ENCODE results near the gene LCN9.

Gene LCN9

DNA sequence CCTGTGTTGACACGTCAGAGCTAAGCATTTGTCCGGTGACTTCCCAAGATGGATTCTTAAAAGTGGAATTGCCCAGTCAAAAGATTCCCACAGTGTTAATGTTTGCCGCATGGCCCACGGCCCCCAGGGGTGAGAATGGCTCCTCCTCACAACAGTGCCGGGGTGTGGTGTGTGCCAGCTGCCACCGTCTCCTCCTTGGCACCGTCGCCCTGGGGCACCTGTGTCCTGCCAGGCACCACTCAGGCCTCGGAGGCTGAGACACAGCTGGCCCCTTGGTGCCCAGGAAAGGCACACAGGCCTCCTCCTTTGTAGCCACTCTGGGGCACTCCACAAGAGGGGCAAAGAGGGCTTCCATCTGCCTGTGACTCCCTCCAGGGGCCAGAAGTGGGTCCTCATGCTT is 43.2 kb downstream of the LCN9 start:
- H3K36me3 ChIP-seq (ENCODE audit: control insufficient read depth, insufficient read depth, low read length): no peaks in the 10 kb centered on the region
- no peak overlapping the region for H3K4me3 ChIP-seq (replicated peaks; ENCODE audit: low read depth, low read length)
- TF ChIP-seq, protein P1, sequence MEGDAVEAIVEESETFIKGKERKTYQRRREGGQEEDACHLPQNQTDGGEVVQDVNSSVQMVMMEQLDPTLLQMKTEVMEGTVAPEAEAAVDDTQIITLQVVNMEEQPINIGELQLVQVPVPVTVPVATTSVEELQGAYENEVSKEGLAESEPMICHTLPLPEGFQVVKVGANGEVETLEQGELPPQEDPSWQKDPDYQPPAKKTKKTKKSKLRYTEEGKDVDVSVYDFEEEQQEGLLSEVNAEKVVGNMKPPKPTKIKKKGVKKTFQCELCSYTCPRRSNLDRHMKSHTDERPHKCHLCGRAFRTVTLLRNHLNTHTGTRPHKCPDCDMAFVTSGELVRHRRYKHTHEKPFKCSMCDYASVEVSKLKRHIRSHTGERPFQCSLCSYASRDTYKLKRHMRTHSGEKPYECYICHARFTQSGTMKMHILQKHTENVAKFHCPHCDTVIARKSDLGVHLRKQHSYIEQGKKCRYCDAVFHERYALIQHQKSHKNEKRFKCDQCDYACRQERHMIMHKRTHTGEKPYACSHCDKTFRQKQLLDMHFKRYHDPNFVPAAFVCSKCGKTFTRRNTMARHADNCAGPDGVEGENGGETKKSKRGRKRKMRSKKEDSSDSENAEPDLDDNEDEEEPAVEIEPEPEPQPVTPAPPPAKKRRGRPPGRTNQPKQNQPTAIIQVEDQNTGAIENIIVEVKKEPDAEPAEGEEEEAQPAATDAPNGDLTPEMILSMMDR (IDR thresholded peaks at IDR 0.05; ENCODE audit: insufficient read depth, low read length, poor library complexity, severe bottlenecking): no peak
- no peaks in the 10 kb centered on the region; the same call in 1 of the 2 replicates for H3K27me3 ChIP-seq (replicated peaks; ENCODE audit: control insufficient read depth, insufficient read depth, low read length)
- no peak for DNase-seq (ENCODE audit: extremely low read depth, insufficient read length)

DNA sequence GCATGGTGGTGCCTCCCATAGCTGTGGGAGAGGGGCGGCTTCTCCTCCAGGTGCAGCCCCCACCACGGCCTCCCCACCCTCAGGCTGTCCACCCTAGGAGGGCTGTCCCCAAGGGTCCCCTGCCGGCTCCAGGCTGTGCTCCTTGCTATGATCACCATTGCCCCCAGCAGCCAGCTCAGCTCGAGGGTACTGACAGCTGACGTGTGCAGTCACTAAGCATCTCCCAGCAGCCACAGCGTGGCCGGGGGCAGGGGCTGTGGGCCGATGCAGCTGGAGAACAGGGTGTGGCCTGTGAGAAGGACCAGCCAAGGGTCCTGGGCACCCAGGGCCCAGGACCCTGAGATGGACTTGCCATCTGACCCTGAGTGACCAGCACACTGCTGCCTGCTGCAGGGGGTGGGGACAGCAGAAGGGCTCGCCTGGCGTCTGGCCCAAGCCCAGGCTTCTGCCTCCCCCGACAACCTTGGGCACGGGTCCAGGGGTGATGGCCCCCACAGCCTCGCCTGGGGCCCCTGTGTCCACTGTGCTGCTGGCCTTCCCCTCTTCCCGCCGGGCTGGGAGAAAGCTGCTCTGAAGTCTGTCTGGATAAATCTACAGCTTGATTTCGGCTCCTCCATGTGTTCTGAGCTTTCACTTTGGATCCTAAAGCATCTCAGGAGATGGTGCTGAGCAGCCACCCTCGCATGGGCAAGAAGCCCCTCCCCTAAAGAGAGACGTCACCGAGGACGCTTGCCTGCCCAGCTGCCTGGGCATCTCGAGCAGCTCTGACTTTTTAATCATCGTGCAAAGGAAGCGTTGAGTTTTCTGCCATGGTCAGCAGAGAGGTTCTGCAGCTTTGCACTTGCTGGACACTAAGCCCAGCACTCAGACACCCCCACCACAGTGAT is 44.4 kb downstream of the LCN9 start:
- DNase-seq (ENCODE audit: extremely low read depth, insufficient read length): no peak
- no peaks in the 10 kb centered on the region; the same call in 1 of the 2 replicates for H3K27me3 ChIP-seq (replicated peaks; ENCODE audit: control insufficient read depth, insufficient read depth, low read length)
- TF ChIP-seq, protein P1 (IDR thresholded peaks at IDR 0.05; ENCODE audit: insufficient read depth, low read length, poor library complexity, severe bottlenecking): no peak
- H3K36me3 ChIP-seq (ENCODE audit: control insufficient read depth, insufficient read depth, low read length): no peaks in the 10 kb centered on the region
- no peak overlapping the region for H3K4me3 ChIP-seq (replicated peaks; ENCODE audit: low read depth, low read length)

DNA sequence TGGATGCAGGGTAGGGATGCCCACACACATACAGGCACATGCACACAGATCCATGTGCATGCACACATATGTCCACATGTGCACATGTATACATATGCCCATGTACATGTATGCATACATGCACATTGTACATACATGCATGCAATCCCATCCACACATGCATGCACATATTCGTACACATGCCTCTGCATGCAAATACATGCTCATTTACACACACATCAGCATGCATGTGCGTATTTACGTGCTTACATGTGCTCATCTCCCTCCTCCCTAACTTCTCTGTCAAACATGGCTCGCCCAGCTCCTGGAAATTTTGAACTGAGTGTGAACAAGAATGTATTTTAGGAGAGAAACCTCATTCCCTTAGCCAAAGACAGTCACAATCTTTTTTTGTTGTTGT is 45.1 kb downstream of the LCN9 start:
- Histone ChIP-seq H3K36me3 (ENCODE audit: control insufficient read depth, insufficient read depth, low read length) (no peaks in the 10 kb centered on the region), H3K4me3 (replicated peaks; ENCODE audit: low read depth, low read length) (no peak overlapping the region), H3K27me3 (replicated peaks; ENCODE audit: control insufficient read depth, insufficient read depth, low read length) (no peaks in the 10 kb centered on the region; the same call in none of the 2 replicates)
- TF ChIP-seq, protein P1 (IDR thresholded peaks at IDR 0.05; ENCODE audit: insufficient read depth, low read length, poor library complexity, severe bottlenecking): no peak
- no peak for DNase-seq (ENCODE audit: extremely low read depth, insufficient read length)

DNA sequence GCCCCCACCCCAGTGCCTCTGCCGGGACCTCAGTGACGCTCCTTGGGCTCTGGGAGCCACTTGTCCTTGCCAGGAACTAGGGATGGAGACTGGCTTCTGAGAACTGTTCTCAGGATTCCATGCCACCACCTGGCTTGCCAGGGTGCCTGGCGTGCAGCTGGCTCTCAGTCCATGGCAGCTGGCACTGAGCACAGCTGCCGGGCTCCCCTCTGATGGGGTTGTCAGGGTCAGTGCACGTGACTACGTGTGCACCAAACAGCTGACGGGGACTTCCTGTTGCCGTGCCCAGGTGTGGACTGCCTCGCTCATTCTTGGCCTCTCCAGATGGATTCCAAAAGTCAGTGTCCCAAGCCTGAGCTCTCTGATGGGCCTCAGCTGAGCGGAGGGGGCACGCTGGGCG is 48.3 kb downstream of the LCN9 start:
- no peak overlapping the region for H3K4me3 ChIP-seq (replicated peaks; ENCODE audit: low read depth, low read length)
- peaks cover 3% of the 10 kb centered on the region for H3K27me3 ChIP-seq (replicated peaks; ENCODE audit: control insufficient read depth, insufficient read depth, low read length)
- TF ChIP-seq, protein P1 (IDR thresholded peaks at IDR 0.05; ENCODE audit: insufficient read depth, low read length, poor library complexity, severe bottlenecking): no peak
- DNase-seq (ENCODE audit: extremely low read depth, insufficient read length): no peak
- H3K36me3 ChIP-seq (ENCODE audit: control insufficient read depth, insufficient read depth, low read length): no peaks in the 10 kb centered on the region

DNA sequence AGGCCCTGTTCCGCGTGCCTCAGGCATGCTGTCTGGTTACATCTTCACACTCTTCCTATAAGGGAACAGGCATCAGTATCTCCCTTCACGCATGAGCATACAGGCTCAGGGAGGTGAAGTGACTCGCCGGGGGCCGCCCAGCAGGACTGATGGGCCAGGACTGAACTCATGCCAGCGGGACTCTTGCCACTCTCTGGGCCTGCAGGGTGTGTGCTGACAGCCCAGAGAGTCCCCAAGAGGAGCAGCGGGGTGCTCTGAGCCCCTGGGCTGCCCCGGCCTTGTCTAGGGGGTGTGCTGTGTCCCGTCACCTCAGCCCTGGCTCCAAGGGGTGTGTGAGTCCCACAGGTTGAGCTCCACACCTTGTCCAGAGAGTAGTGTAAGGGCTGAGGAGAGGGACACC is 48.8 kb downstream of the LCN9 start:
- no peaks in the 10 kb centered on the region for H3K36me3 ChIP-seq (ENCODE audit: control insufficient read depth, insufficient read depth, low read length)
- H3K27me3 ChIP-seq (replicated peaks; ENCODE audit: control insufficient read depth, insufficient read depth, low read length): peaks cover 3% of the 10 kb centered on the region
- TF ChIP-seq, protein P1 (IDR thresholded peaks at IDR 0.05; ENCODE audit: insufficient read depth, low read length, poor library complexity, severe bottlenecking): no peak
- no peak overlapping the region for H3K4me3 ChIP-seq (replicated peaks; ENCODE audit: low read depth, low read length)
- no peak for DNase-seq (ENCODE audit: extremely low read depth, insufficient read length)

All from GM06990 (cell line).